Hepatocyte (in vitro differentiated cells): ENCODE data around the gene SSH3.

Source experiments
- EZH2 ChIP-seq: fragments of 200-600 bp; sonication (generic); IDR thresholded peaks from 2 replicates; pipeline ENCODE4 v1.6.1; 2016; ENCODE audit warnings: antibody characterized with exemption, mild to moderate bottlenecking, borderline replicate concordance
- EZH2phosphoT487 ChIP-seq: fragments of 200-600 bp; sonication (generic); IDR thresholded peaks from one replicate; pipeline ENCODE4 v1.6.1; 2018; ENCODE audit warnings: antibody characterized with exemption, mild to moderate bottlenecking, low read depth, moderate library complexity; ENCODE audit not compliant: unreplicated experiment, severe bottlenecking
- TF ChIP-seq, protein P1 (sequence below): fragments of 200-600 bp; sonication (generic); IDR thresholded peaks from 2 replicates; pipeline ENCODE4 v1.5.1; 2016; ENCODE audit warnings: antibody characterized with exemption, mild to moderate bottlenecking; ENCODE audit not compliant: poor library complexity

DNA sequence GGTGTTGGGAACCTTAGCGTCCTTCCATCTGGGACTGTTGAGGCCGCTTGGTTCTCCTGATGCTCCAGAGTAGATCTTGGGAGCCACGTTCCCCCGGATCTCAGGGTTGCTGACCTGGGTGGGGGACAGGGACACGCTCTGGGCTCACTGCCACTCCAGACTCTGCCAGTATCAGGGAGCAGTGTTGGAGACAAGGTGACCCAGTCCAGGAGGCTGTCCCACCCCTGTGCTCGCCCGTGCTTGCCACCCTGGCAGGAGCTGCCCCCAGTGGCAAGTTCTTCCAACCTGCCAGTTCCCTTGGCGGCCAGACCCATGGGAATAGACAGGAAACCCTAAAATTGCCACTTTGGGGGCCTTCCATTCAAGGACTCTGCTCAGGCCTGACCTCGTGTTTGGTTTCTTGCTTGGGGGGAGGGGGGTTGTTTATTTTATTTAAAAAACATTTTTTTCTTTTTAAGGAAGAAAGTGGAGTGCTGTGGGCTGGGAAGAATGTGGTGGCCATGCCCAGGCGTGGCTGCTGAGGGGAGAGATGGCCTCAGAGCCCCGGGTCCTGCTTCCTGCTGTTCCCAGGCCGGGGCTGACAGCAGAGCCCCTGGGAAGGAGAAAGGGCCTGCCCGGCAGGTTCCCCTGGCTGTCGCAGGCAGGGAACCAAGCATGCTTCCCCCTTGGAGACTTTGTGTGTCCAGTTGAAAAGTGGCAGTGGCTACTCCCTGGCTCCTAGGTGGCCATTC lies 29.9 kb upstream of the SSH3 start:
- TF ChIP-seq, protein P1, sequence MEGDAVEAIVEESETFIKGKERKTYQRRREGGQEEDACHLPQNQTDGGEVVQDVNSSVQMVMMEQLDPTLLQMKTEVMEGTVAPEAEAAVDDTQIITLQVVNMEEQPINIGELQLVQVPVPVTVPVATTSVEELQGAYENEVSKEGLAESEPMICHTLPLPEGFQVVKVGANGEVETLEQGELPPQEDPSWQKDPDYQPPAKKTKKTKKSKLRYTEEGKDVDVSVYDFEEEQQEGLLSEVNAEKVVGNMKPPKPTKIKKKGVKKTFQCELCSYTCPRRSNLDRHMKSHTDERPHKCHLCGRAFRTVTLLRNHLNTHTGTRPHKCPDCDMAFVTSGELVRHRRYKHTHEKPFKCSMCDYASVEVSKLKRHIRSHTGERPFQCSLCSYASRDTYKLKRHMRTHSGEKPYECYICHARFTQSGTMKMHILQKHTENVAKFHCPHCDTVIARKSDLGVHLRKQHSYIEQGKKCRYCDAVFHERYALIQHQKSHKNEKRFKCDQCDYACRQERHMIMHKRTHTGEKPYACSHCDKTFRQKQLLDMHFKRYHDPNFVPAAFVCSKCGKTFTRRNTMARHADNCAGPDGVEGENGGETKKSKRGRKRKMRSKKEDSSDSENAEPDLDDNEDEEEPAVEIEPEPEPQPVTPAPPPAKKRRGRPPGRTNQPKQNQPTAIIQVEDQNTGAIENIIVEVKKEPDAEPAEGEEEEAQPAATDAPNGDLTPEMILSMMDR: no peak
- TF ChIP-seq EZH2 (no peak), EZH2phosphoT487 (no peak)
